ENCODE data around the gene PRKCH.

The PRKCH gene

GRCh38 chr14:61365667-61366212 is 44.4 kb downstream of the PRKCH start:
- DNase-seq (ENCODE audit: low read depth): peak; percentile 20

- no peak for DNase-seq (ENCODE audit: low read depth)
Measured at GRCh38 chr14:61368114-61368710, 46.8 kb downstream of the PRKCH start.

- no peak for DNase-seq (ENCODE audit: low read depth)
Measured at GRCh38 chr14:61368781-61369453, 47.5 kb downstream of the PRKCH start.

GRCh38 chr14:61369454-61369810 is 48.1 kb downstream of the PRKCH start:
- DNase-seq (ENCODE audit: low read depth): no peak

GRCh38 chr14:61372379-61372778 is 51.0 kb downstream of the PRKCH start:
- no peak for DNase-seq (ENCODE audit: low read depth)

GRCh38 chr14:61372842-61373555 is 51.6 kb downstream of the PRKCH start:
- DNase-seq (ENCODE audit: low read depth): no peak

- no peak for DNase-seq (ENCODE audit: low read depth)
Measured at GRCh38 chr14:61374284-61374683, 52.9 kb downstream of the PRKCH start.

- no peak for DNase-seq (ENCODE audit: low read depth)
Measured at GRCh38 chr14:61375218-61375617, 53.8 kb downstream of the PRKCH start.

- no peak for DNase-seq (ENCODE audit: low read depth)
Measured at GRCh38 chr14:61376314-61376713, 54.9 kb downstream of the PRKCH start.

GRCh38 chr14:61377749-61378148 is 56.4 kb downstream of the PRKCH start:
- DNase-seq (ENCODE audit: low read depth): no peak

- no peak for DNase-seq (ENCODE audit: low read depth)
Measured at GRCh38 chr14:61379639-61380184, 58.3 kb downstream of the PRKCH start.

GRCh38 chr14:61380984-61381383 is 59.6 kb downstream of the PRKCH start:
- DNase-seq (ENCODE audit: low read depth): no peak

GRCh38 chr14:61381553-61381952 is 60.2 kb downstream of the PRKCH start:
- DNase-seq (ENCODE audit: low read depth): no peak

- DNase-seq (ENCODE audit: low read depth): no peak
Measured at GRCh38 chr14:61382842-61383241, 61.5 kb downstream of the PRKCH start.

- DNase-seq (ENCODE audit: low read depth): no peak
Measured at GRCh38 chr14:61385002-61385685, 63.8 kb downstream of the PRKCH start.

- DNase-seq (ENCODE audit: low read depth): no peak
Measured at GRCh38 chr14:61386173-61386772, 64.9 kb downstream of the PRKCH start.

- no peak for DNase-seq (ENCODE audit: low read depth)
Measured at GRCh38 chr14:61387076-61387475, 65.7 kb downstream of the PRKCH start.

GRCh38 chr14:61388173-61388975 is 67.0 kb downstream of the PRKCH start:
- peak; percentile 5 for DNase-seq (ENCODE audit: low read depth)

GRCh38 chr14:61388976-61389576 is 67.7 kb downstream of the PRKCH start:
- no peak for DNase-seq (ENCODE audit: low read depth)

- DNase-seq (ENCODE audit: low read depth): no peak
Measured at GRCh38 chr14:61391119-61391518, 69.7 kb downstream of the PRKCH start.

GRCh38 chr14:61392297-61392696 is 70.9 kb downstream of the PRKCH start:
- DNase-seq (ENCODE audit: low read depth): no peak

Measured in ELR (cell line).